Endodermal cell (in vitro differentiated cells): ENCODE results near the gene CDCA3. TPM values are rescaled to one million over a fixed set of nuclear protein-coding genes. Genes with fewer than 3 reads are reported as not detected.

Experiments used
- DNase-seq: peaks from one replicate; pipeline ENCODE4 v3.0.0-alpha.2; 2017
- H3K27ac ChIP-seq: 2 replicates; pipeline ENCODE4 v1.5.1; 2013; ENCODE audit warnings: mild to moderate bottlenecking, low read depth, low read length, moderate library complexity
- H3K27me3 ChIP-seq: 2 replicates; pipeline ENCODE4 v1.6.1; 2013; ENCODE audit warnings: mild to moderate bottlenecking, low read length, moderate library complexity; ENCODE audit not compliant: insufficient read depth, control insufficient read depth, poor library complexity, severe bottlenecking
- H3K36me3 ChIP-seq: 2 replicates; pipeline ENCODE4 v1.7.0; 2013; ENCODE audit warnings: mild to moderate bottlenecking, low read length, moderate library complexity; ENCODE audit not compliant: control insufficient read depth, insufficient read depth
- H3K4me1 ChIP-seq: one replicate; pipeline ENCODE4 v1.7.0; 2013; ENCODE audit warnings: low read length; ENCODE audit not compliant: control insufficient read depth, insufficient read depth
- H3K4me3 ChIP-seq: 2 replicates; pipeline ENCODE4 v1.5.1; 2013; ENCODE audit warnings: mild to moderate bottlenecking, low read length, moderate library complexity
- H3K9ac ChIP-seq: 2 replicates; pipeline ENCODE4 v1.6.1; 2013; ENCODE audit warnings: mild to moderate bottlenecking, low read length, moderate library complexity; ENCODE audit not compliant: poor library complexity, severe bottlenecking; ENCODE audit errors: extremely low read depth
- H3K9me3 ChIP-seq: 2 replicates; pipeline ENCODE4 v1.6.1; 2013; ENCODE audit warnings: mild to moderate bottlenecking, low read length, moderate library complexity; ENCODE audit not compliant: control insufficient read depth
- H3K27ac Mint-ChIP-seq: 2 replicates; pipeline ENCODE4 v1.8.0; 2020; ENCODE audit warnings: mixed read lengths
- H3K27me3 Mint-ChIP-seq: 2 replicates; pipeline ENCODE4 v1.8.0; 2021; ENCODE audit warnings: mild to moderate bottlenecking, mixed read lengths; ENCODE audit not compliant: insufficient read depth
- H3K36me3 Mint-ChIP-seq: 2 replicates; pipeline ENCODE4 v1.8.0; 2020; ENCODE audit warnings: low read depth, mixed read lengths
- H3K4me1 Mint-ChIP-seq: 2 replicates; pipeline ENCODE4 v1.8.0; 2020; ENCODE audit warnings: mixed read lengths
- H3K4me3 Mint-ChIP-seq: 2 replicates; pipeline ENCODE4 v1.8.0; 2020; ENCODE audit warnings: mild to moderate bottlenecking, moderate library complexity, mixed read lengths
- H3K9me3 Mint-ChIP-seq: 2 replicates; pipeline ENCODE4 v1.8.0; 2020; ENCODE audit warnings: mild to moderate bottlenecking, mixed read lengths
- WGBS, 2 experiments: methylation state at CpG; one replicate each; pipeline versions ENCODE4 v1.1.5 to v1.1.7; 2013; ENCODE audit warnings: missing lambda C conversion rate in 2 of 2, mixed read lengths in 1 of 2; ENCODE audit not compliant: insufficient coverage in 1 of 2, insufficient read length in 1 of 2; 5-methylcytosine and 5-hydroxymethylcytosine counted together
- total RNA-seq, 2 donors: library from RNA; stranded (reverse); fragmentation: NEBNext Ultra II Directional in 1 of 2; extraction: Animal tissue kit (Norgen Biotek cat#: 25700) in 1 of 2; gene quantifications; 2 replicates in 1 of 2; 3 replicates in 1 of 2; pipeline ENCODE4 v1.2.1, GENCODE V29; 2021
- TF ChIP-seq, protein P1 (sequence below): fragments of 200-600 bp; sonication (generic); conservative IDR thresholded peaks from 2 replicates; pipeline ENCODE4 v1.5.0; 2021; ENCODE audit warnings: antibody characterized with exemption, mild to moderate bottlenecking

CDCA3 gene
- total RNA-seq, 2 donors from 2014 or later = 53.1 to 63.9 TPM

DNA sequence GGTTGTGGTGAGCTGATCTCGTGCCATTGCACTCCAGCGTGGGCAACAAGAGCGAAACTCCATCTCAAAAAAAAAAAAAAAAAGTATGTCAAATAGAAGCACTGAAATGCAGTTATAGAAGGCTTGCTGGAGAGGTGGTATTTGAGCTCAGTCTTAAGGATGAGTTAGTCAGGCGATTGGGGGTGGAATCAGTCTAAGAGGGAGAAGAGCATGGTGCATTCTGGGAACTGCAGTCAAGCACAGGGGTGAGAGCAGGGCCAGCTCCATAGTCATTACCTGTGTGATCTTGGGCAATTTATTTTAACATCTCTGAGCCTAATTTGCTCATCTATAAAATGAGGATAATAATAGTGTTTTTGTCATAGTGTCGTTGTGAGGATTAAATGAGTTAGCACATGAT lies 16.2 kb downstream of the CDCA3 start:
- H3K27ac Mint-ChIP-seq = peak overlapping the region; percentile 0
- no peaks in the 10 kb centered on the region for H3K9me3 Mint-ChIP-seq
- 80 to 93% methylated on average over 3 to 5 of the region's 5 CpGs for WGBS, 2 experiments
- Histone ChIP-seq H3K4me3 (no peak overlapping the region), H3K4me1 (peaks cover 2% of the 10 kb centered on the region), H3K27ac (no peak overlapping the region), H3K9me3 (no peaks in the 10 kb centered on the region), H3K27me3 (no peaks in the 10 kb centered on the region), H3K9ac (no peak overlapping the region), H3K36me3 (peaks cover 69% of the 10 kb centered on the region)
- peaks cover 73% of the 10 kb centered on the region for H3K36me3 Mint-ChIP-seq
- peaks cover 10% of the 10 kb centered on the region for H3K27me3 Mint-ChIP-seq
- no peak overlapping the region for H3K4me3 Mint-ChIP-seq
- H3K4me1 Mint-ChIP-seq = peaks cover 6% of the 10 kb centered on the region
- no peak for DNase-seq
- TF ChIP-seq, protein P1, sequence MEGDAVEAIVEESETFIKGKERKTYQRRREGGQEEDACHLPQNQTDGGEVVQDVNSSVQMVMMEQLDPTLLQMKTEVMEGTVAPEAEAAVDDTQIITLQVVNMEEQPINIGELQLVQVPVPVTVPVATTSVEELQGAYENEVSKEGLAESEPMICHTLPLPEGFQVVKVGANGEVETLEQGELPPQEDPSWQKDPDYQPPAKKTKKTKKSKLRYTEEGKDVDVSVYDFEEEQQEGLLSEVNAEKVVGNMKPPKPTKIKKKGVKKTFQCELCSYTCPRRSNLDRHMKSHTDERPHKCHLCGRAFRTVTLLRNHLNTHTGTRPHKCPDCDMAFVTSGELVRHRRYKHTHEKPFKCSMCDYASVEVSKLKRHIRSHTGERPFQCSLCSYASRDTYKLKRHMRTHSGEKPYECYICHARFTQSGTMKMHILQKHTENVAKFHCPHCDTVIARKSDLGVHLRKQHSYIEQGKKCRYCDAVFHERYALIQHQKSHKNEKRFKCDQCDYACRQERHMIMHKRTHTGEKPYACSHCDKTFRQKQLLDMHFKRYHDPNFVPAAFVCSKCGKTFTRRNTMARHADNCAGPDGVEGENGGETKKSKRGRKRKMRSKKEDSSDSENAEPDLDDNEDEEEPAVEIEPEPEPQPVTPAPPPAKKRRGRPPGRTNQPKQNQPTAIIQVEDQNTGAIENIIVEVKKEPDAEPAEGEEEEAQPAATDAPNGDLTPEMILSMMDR = no peak

DNA sequence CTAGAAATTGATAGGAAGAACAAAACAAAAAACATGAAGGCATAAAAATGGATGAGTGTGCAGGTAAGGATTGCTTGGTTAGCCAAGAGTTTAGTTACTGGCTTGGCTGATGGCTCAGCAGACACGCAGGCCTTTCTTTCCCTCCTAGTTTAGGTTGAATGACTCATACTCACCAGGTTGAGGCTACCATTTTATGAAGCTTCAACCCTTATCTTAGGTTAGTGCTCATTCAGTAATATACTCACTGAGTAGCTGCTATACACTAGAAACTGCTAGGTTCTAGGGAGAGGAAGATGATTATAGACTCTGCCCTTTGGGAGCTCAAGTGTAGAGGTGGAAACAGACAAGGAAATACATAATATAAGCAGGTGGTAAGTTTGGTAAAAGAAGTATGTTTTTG lies 16.8 kb downstream of the CDCA3 start:
- Mint-ChIP-seq H3K9me3 (no peaks in the 10 kb centered on the region), H3K36me3 (peaks cover 71% of the 10 kb centered on the region), H3K27ac (no peak overlapping the region), H3K4me3 (no peak overlapping the region), H3K4me1 (peaks cover 6% of the 10 kb centered on the region), H3K27me3 (peaks cover 10% of the 10 kb centered on the region)
- TF ChIP-seq, protein P1 = no peak
- H3K4me1 ChIP-seq = no peaks in the 10 kb centered on the region
- no peaks in the 10 kb centered on the region for H3K27me3 ChIP-seq
- WGBS, 2 experiments = 100% methylated on average over 1 of the region's 1 CpG; no CpG with 5 or more reads in 1 of the 2 experiments
- peaks cover 66% of the 10 kb centered on the region for H3K36me3 ChIP-seq
- H3K4me3 ChIP-seq = no peak overlapping the region
- H3K27ac ChIP-seq = no peak overlapping the region
- no peak overlapping the region for H3K9ac ChIP-seq
- no peak for DNase-seq
- H3K9me3 ChIP-seq = no peaks in the 10 kb centered on the region

DNA sequence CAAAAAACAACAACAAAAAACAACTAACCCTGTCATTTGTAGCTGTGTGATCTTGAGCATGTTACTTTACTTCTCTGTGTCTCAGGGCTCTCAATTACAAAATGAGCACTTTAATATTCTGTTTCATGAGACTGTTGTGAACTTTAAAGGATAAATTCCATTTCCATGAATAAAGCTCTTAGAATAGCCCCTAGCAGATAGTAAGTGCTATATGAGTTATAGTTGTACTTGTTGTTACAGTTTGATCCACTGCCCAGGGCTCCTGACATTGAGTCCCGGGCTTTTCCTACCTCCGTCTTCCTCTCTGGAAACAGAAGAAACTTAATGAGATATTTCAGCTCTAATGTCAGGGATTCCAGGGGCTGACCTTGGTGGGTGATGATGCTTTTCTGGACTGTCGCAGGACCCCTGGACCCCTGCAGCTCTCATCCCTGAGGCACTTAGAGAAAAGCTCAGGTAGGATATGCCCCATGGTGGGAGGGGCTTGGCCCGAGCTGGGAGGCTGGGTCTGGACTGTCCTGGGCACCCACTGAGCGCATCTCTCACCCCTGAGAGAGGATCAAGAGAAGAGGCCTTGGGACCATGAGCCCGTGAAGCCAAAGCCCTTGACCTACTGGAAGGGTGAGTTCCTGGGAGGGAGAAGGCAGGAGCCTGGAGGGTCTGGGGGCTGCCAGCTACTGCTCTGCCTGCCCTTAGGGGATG lies 17.7 kb downstream of the CDCA3 start:
- 92 to 96% methylated on average over 4 to 6 of the region's 6 CpGs for WGBS, 2 experiments
- DNase-seq = no peak
- Histone ChIP-seq H3K36me3 (peaks cover 57% of the 10 kb centered on the region), H3K27me3 (no peaks in the 10 kb centered on the region), H3K4me3 (no peak overlapping the region), H3K27ac (no peak overlapping the region), H3K9ac (no peak overlapping the region), H3K4me1 (no peaks in the 10 kb centered on the region), H3K9me3 (no peaks in the 10 kb centered on the region)
- Mint-ChIP-seq H3K4me1 (peaks cover 6% of the 10 kb centered on the region), H3K27ac (no peak overlapping the region), H3K27me3 (peaks cover 3% of the 10 kb centered on the region), H3K4me3 (no peak overlapping the region), H3K36me3 (peaks cover 62% of the 10 kb centered on the region), H3K9me3 (no peaks in the 10 kb centered on the region)
- TF ChIP-seq, protein P1 = no peak
